GM12873 (cell line): Measurements from ENCODE around the gene CLCNKB.
A peak's percentile ranks its signal among the peaks of the same experiment; 100 is the strongest.

ENCODE experiments used
- TF ChIP-seq, protein P1 (sequence below): IDR thresholded peaks from 2 replicates; pipeline ENCODE4 v1.5.1; 2012; ENCODE audit warnings: low read depth, mild to moderate bottlenecking, moderate library complexity, low read length, control low read depth; ENCODE audit not compliant: insufficient read depth; ENCODE audit errors: missing control alignments

Gene CLCNKB

DNA sequence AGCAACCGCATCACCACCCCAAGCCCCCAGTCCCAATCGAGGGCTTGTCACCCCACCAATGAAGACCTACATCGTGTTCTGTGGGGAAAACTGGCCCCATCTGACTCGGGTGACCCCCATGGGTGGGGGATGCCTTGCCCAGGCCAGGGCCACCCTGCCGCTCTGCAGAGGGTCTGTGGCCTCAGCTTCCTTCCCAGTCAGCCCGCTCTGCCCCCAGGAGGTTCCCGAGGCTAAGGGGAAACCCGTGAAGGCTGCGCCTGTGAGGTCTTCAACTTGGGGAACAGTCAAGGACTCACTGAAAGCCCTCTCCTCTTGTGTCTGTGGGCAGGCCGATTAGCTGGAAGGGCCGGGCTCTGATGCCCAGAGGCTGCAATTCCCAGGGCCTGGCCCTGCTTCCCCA is 37.6 kb upstream of the CLCNKB start:
- TF ChIP-seq, protein P1, sequence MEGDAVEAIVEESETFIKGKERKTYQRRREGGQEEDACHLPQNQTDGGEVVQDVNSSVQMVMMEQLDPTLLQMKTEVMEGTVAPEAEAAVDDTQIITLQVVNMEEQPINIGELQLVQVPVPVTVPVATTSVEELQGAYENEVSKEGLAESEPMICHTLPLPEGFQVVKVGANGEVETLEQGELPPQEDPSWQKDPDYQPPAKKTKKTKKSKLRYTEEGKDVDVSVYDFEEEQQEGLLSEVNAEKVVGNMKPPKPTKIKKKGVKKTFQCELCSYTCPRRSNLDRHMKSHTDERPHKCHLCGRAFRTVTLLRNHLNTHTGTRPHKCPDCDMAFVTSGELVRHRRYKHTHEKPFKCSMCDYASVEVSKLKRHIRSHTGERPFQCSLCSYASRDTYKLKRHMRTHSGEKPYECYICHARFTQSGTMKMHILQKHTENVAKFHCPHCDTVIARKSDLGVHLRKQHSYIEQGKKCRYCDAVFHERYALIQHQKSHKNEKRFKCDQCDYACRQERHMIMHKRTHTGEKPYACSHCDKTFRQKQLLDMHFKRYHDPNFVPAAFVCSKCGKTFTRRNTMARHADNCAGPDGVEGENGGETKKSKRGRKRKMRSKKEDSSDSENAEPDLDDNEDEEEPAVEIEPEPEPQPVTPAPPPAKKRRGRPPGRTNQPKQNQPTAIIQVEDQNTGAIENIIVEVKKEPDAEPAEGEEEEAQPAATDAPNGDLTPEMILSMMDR = no peak

DNA sequence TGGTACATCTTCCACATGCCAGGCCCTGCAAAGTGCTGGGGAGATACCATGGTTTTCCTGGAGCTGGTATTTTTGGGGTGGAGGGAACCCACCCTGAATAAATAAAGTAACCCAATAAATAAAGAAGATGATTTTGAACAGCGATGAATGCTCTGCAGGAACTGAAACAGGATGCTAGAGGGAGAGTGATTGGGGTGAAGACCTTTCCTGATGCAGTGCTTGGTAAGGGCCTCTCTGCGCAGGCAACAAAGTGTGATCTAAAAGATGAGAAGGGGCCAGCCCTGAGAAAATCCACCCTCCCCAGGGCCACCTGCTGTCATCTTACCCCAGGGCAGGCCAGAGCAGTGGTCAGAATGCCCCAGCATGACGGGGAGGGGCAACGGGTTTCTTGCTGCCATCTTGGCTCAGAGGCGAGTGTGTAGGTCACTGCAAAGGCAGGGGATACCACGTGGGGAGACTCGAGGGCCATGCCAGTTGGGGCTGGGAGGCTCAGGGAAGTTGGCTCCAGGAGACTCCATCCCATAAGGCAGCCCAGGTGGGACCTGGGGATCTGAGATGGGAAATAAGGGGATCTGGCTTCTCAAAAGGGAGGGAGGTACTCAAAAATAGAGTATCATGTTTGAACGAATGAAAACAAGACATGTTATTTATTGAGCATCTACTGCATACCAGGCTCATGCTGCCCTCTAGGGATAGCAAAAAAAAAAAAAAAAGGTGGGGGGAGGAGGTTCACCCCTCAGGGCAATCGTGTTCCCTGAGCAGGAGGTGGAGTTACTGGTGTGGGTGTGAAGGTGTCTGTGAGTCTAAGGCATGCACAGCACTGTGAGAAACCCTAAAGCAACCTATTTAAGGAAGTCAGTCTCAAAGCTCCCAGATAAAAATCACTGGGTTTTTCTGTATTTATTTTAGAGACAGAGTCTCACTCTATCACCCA is 36.8 kb upstream of the CLCNKB start:
- TF ChIP-seq, protein P1 = peak; percentile 47

DNA sequence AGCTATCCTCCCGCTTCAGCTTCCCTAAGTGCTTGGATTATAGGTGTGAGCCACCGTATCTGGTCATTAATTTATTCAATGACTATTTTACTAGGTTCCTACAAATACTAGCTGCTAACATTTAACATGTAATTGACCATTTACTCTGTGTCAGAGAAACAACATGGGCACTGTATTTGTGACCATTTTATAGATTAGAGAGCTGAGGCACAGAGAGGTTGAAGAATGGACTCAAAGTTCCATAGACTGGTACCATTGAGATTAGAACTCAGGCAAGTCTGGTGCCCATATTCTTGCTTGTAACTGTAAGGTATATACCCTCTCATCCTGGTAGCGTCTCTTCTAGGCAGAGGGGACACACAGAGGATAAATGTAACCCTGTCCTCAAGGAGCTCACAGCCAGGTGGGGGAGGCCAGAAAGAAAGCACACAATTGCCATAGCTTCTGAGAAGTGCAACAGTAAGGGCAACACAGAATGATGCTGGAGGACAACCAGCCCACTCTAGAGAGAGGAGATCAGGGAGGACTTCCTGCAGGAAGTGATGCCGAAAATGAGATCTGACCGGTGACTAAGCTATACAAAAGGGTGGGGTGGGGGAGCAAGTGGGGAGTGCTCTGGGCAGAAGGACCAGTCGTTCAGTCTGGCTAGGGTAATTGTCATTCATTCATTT is 35.8 kb upstream of the CLCNKB start:
- TF ChIP-seq, protein P1 = no peak

DNA sequence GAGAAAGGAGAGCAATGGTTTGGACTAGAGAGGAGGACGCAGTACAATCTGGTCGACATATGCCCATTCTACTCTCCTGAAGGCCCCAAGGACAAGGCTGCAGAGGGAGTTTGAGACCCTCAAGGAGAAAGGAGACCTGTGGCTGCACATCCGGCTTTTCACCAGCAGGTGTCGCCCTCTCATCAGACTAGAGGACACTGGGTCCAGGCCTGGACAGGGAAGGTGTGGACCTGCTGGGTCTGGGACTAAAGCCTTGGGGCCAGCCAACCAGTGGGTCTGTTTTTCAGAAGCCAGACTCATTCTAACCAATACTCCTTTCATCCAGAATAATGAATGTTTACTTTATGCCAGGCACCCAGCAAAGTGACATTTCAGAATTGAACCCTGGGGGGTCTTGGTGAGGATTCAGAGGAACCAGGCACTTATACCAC is 34.5 kb upstream of the CLCNKB start:
- TF ChIP-seq, protein P1 = peak; percentile 99

DNA sequence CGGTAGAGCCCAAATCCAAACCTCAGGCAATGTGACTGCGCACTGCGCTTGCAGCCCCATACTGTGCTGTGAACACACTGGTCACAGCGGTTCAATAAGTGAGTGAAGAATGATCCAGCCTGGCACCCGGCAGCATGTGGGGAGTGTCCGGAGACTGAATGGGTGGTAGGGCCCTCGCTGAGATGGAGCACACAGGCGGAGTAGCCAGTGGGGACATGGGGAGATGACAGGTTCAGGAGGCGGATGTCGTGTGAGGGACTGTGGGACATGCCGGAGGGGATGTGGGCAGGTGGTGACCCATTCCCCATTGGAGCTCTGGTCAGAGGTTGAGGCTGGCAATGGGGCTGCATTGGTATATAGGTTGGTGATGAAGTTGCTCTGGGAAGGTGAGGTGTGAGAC is 33.9 kb upstream of the CLCNKB start:
- TF ChIP-seq, protein P1 = no peak

DNA sequence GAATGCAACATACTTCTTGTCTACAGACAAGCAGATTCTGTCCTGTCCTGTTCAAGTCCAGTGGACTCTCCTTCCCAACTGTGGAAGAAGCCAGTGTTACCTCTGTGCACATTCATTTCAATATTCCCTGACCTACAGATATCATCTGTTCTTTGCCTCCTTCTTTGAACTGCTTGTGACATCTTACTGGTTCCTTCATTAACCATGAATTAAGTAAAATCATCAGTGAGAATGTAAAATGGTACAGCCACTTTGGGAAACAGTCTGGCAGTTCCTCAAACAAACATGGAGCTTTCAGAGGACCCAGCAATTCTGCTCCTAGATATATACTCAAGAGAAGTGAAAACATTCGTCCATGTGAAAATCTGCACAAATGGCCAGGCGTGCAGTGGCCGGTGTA is 32.7 kb upstream of the CLCNKB start:
- TF ChIP-seq, protein P1 = no peak

DNA sequence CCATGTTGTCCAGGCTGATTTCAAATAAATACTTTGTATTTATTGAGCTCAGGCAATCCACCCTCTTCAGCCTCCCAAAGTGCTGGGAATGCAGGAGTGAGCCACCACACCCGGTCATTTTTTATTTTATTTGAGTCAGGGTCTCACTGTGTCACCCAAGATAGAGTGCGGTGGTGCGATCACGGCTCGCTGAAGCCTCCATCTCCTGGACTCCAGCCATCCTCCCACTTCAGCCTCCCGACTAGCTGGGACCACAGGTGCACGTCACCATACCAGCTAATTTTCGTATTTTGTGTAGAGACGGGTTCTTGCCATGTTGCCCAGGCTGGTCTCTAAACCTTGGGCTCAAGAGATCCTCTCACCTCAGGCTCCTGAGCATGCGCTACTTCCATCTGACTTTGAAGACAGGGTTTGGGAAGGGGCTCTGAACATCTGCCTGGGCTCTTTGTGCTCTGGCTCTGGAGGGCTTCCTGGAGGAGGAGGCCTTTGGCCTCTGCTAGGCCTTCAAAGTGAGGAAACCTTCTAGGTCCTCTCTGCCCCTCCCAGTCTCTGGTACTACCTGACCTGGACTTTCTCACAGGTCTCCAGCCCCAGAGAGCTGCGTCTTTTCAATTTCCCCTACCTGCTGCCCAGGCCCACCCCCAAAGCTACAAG is 31.5 kb upstream of the CLCNKB start:
- TF ChIP-seq, protein P1 = no peak
